Esophagus (tissue), 2 donors: Measurements from ENCODE around the gene GPR156. TPM values are rescaled to one million over a fixed set of nuclear protein-coding genes. Genes with fewer than 3 reads are reported as not detected.

Experiments used
- H3K27ac ChIP-seq, 2 donors: one replicate each; pipeline ENCODE4 v1.5.1; 2013; ENCODE audit warnings: low read depth in 2 of 2, mild to moderate bottlenecking in 2 of 2, inconsistent platforms in 1 of 2, low read length in 1 of 2, moderate library complexity in 1 of 2
- H3K27me3 ChIP-seq, 2 donors: one replicate each; pipeline ENCODE4 v1.6.1; 2013; ENCODE audit warnings: low read length in 2 of 2, control low read depth in 1 of 2, mild to moderate bottlenecking in 1 of 2; ENCODE audit not compliant: insufficient read depth in 2 of 2, control insufficient read depth in 1 of 2
- H3K36me3 ChIP-seq, 2 donors: one replicate each; pipeline ENCODE4 v1.6.1; 2013; ENCODE audit warnings: low read length in 1 of 2; ENCODE audit not compliant: control insufficient read depth in 2 of 2, insufficient read depth in 2 of 2
- H3K4me1 ChIP-seq, 2 donors: one replicate each; pipeline ENCODE4 v1.6.1; 2013; ENCODE audit warnings: low read length in 1 of 2; ENCODE audit not compliant: control insufficient read depth in 2 of 2, insufficient read depth in 2 of 2
- H3K4me3 ChIP-seq, 2 donors: one replicate each; pipeline ENCODE4 v1.5.1; 2013; ENCODE audit warnings: low read length in 2 of 2, mild to moderate bottlenecking in 2 of 2, low read depth in 1 of 2, moderate library complexity in 1 of 2
- H3K9me3 ChIP-seq, 2 donors: one replicate each; pipeline ENCODE4 v1.6.1; 2013; ENCODE audit warnings: mild to moderate bottlenecking in 2 of 2, low read depth in 1 of 2, low read length in 1 of 2, moderate library complexity in 1 of 2; ENCODE audit not compliant: control insufficient read depth in 2 of 2, insufficient read depth in 1 of 2
- WGBS, 2 donors: extraction: QIAGEN DNeasy Blood & Tissue Kit; methylation state at CpG; one replicate each; pipeline ENCODE4 v1.1.7; 2013; 5-methylcytosine and 5-hydroxymethylcytosine counted together
- polyA plus RNA-seq, 2 donors: library from polyadenylated mRNA; stranded (reverse); fragments of 200-250 nt; gene quantifications; one replicate each; pipeline ENCODE4 v1.2.3, GENCODE V29; 2013
- donor health status: healthy with polysubstance abuse.
- donor health status: Bipolar disorder and iron deficiency.

GPR156 gene
- polyA plus RNA-seq, 2 donors = 0.07 to 0.10 TPM

GRCh38 chr3:120147072-120147871 lies 137.8 kb downstream of the GPR156 start:
- Histone ChIP-seq H3K9me3 (no peaks in the 10 kb centered on the region), H3K27ac (peak overlapping the region; percentile 60 to 83), H3K36me3 (no peaks in the 10 kb centered on the region), H3K4me1 (peaks cover 0 to 7% of the 10 kb centered on the region in 2 donors), H3K27me3 (no peaks in the 10 kb centered on the region), H3K4me3 (peak overlapping the region in 1 of 2 donors; percentile 18)
- WGBS, 2 donors = 43 to 46% methylated on average over 6 of the region's 6 CpGs

- 27 to 51% methylated on average over 3 of the region's 3 CpGs for WGBS, 2 donors
- no peak overlapping the region for H3K4me3 ChIP-seq
- no peaks in the 10 kb centered on the region for H3K9me3 ChIP-seq
- peak overlapping the region; percentile 26 to 30 for H3K27ac ChIP-seq
- H3K27me3 ChIP-seq = no peaks in the 10 kb centered on the region
- no peaks in the 10 kb centered on the region for H3K36me3 ChIP-seq
- H3K4me1 ChIP-seq = peaks cover 0 to 7% of the 10 kb centered on the region in 2 donors
Measured at GRCh38 chr3:120145542-120146285, 139.3 kb downstream of the GPR156 start.

GRCh38 chr3:120144267-120144666 lies 140.8 kb downstream of the GPR156 start:
- Histone ChIP-seq H3K4me3 (no peak overlapping the region), H3K4me1 (peaks cover 0 to 7% of the 10 kb centered on the region in 2 donors), H3K27me3 (no peaks in the 10 kb centered on the region), H3K27ac (no peak overlapping the region), H3K36me3 (no peaks in the 10 kb centered on the region), H3K9me3 (no peaks in the 10 kb centered on the region)
- 63 to 64% methylated on average over 4 of the region's 4 CpGs for WGBS, 2 donors

- Histone ChIP-seq H3K4me1 (peaks cover 0 to 7% of the 10 kb centered on the region in 2 donors), H3K27me3 (no peaks in the 10 kb centered on the region)
- 94 to 100% methylated on average over 2 of the region's 2 CpGs for WGBS, 2 donors
Measured at GRCh38 chr3:120143676-120144075, 141.3 kb downstream of the GPR156 start.

GRCh38 chr3:120142236-120142635 lies 142.8 kb downstream of the GPR156 start:
- WGBS, 2 donors = 72 to 85% methylated on average over 4 of the region's 4 CpGs
- Histone ChIP-seq H3K27ac (no peak overlapping the region), H3K36me3 (no peaks in the 10 kb centered on the region), H3K4me1 (peaks cover 0 to 7% of the 10 kb centered on the region in 2 donors), H3K4me3 (no peak overlapping the region), H3K27me3 (no peaks in the 10 kb centered on the region), H3K9me3 (no peaks in the 10 kb centered on the region)

More at GRCh38 chr3:120143676-120144075, 141.3 kb downstream of the GPR156 start:
- no peaks in the 10 kb centered on the region for H3K36me3 ChIP-seq
- no peak overlapping the region for H3K27ac ChIP-seq
- no peak overlapping the region for H3K4me3 ChIP-seq
- no peaks in the 10 kb centered on the region for H3K9me3 ChIP-seq

GRCh38 chr3:120140098-120140742 lies 144.8 kb downstream of the GPR156 start:
- no peaks in the 10 kb centered on the region for H3K9me3 ChIP-seq
- H3K27me3 ChIP-seq = no peaks in the 10 kb centered on the region
- no peaks in the 10 kb centered on the region for H3K4me1 ChIP-seq
- H3K36me3 ChIP-seq = no peaks in the 10 kb centered on the region
- no peak overlapping the region for H3K27ac ChIP-seq
- H3K4me3 ChIP-seq = no peak overlapping the region
- WGBS, 2 donors = 97 to 98% methylated on average over 49 to 52 of the region's 52 CpGs

GRCh38 chr3:120139140-120139539 lies 145.9 kb downstream of the GPR156 start:
- 93 to 96% methylated on average over 4 of the region's 4 CpGs for WGBS, 2 donors
- H3K4me3 ChIP-seq = no peak overlapping the region
- no peaks in the 10 kb centered on the region for H3K9me3 ChIP-seq
- no peaks in the 10 kb centered on the region for H3K4me1 ChIP-seq
- H3K36me3 ChIP-seq = no peaks in the 10 kb centered on the region
- H3K27me3 ChIP-seq = no peaks in the 10 kb centered on the region
- H3K27ac ChIP-seq = no peak overlapping the region

- Histone ChIP-seq H3K36me3 (no peaks in the 10 kb centered on the region), H3K27ac (no peak overlapping the region), H3K4me1 (no peaks in the 10 kb centered on the region), H3K4me3 (no peak overlapping the region), H3K9me3 (no peaks in the 10 kb centered on the region), H3K27me3 (no peaks in the 10 kb centered on the region)
- WGBS, 2 donors = 64 to 66% methylated on average over 2 of the region's 2 CpGs
Measured at GRCh38 chr3:120137548-120137947, 147.5 kb downstream of the GPR156 start.

- H3K4me3 ChIP-seq = no peak overlapping the region
- H3K27me3 ChIP-seq = no peaks in the 10 kb centered on the region
- WGBS, 2 donors = 77 to 91% methylated on average over 3 of the region's 3 CpGs
- H3K9me3 ChIP-seq = no peaks in the 10 kb centered on the region
- no peaks in the 10 kb centered on the region for H3K4me1 ChIP-seq
- no peaks in the 10 kb centered on the region for H3K36me3 ChIP-seq
- no peak overlapping the region for H3K27ac ChIP-seq
Measured at GRCh38 chr3:120130656-120131055, 154.4 kb downstream of the GPR156 start.
